ENCODE results near the gene TAS1R2. TPM values are rescaled to one million over a fixed set of nuclear protein-coding genes. Genes with fewer than 3 reads are reported as not detected.

Gene TAS1R2
- total and polyA plus RNA-seq, 7 donors, result not detected

DNA sequence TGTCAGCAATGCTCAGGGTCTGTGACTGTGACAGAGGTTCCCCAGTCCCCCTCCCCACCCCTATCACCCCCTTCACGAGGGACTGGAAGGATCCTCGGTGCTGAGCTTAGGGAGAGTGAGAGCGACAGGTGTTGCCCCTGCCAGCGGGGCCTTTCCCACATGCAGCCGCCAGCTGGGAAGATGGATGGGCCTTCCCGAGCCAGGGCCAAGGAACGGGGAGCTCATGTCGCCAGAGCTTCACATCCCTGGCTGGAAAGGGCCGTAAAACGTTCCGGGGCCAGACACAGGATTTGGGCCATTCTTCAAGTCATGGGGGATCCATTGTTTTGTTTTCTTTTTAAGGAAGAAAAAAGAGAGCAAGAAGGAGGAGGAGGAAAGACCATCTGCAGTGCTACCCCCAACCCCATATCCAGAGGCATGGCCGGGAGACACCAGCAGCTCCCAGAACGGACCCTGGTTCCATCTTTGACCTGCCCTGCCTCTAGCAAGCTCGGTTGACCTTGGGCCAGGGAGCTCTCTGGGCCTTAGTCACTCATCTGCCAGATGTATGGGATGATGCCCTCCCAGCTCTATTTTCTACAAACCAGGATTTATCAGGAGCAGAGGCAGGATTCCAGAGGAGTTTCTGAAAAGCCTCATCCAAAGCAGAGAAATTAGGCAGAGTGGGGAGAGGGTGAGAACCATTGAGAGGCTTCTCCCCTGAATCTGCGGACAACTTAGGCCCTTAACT, 54.1 kb downstream of the TAS1R2 start:
- Histone ChIP-seq H3K27ac (no peak overlapping the region), H3K9me3 (no peaks in the 10 kb centered on the region), H3K36me3 (ENCODE audit: insufficient read depth in 1 of 2, low read depth in 1 of 2) (no peaks in the 10 kb centered on the region), H3K4me1 (peaks cover 10% of the 10 kb centered on the region), H3K27me3 (ENCODE audit: insufficient read depth in 3 of 3, low read length in 2 of 3) (peaks cover 0 to 12% (median 2%) of the 10 kb centered on the region in 3 donors), H3K4me3 (no peak overlapping the region)
- TF ChIP-seq, protein P1, sequence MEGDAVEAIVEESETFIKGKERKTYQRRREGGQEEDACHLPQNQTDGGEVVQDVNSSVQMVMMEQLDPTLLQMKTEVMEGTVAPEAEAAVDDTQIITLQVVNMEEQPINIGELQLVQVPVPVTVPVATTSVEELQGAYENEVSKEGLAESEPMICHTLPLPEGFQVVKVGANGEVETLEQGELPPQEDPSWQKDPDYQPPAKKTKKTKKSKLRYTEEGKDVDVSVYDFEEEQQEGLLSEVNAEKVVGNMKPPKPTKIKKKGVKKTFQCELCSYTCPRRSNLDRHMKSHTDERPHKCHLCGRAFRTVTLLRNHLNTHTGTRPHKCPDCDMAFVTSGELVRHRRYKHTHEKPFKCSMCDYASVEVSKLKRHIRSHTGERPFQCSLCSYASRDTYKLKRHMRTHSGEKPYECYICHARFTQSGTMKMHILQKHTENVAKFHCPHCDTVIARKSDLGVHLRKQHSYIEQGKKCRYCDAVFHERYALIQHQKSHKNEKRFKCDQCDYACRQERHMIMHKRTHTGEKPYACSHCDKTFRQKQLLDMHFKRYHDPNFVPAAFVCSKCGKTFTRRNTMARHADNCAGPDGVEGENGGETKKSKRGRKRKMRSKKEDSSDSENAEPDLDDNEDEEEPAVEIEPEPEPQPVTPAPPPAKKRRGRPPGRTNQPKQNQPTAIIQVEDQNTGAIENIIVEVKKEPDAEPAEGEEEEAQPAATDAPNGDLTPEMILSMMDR (IDR thresholded peaks at IDR 0.05), result no peak
- ATAC-seq, result peak; percentile 68 to 77 (median 74)
- intact Hi-C loops (cut with DNase I), result no loop called here
- DNase-seq, result peak in 1 of 2 donors; percentile 54
- 20 to 28% (median 26%) methylated on average over 14 to 15 of the region's 15 CpGs for WGBS, 3 donors

DNA sequence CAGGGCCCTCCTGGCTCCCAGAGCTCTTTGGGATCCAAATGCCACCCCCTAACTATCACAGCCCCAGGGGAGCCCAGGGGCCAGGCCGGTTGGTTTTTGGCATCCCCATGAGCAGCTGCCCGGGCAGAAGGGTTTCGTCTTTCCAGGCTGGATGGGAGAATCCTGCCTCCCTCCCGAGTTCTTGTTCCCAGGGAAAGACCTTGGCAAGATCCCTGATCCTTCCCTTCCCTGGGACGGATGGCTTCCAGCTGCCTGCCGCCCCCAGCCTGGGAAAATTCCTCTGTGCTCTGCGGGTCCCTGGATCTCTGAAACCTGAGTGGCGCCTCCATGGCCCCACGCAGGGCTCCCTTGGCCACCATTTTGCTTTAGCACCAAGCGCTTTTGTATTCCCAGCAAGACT, 55.6 kb downstream of the TAS1R2 start:
- TF ChIP-seq, protein P1 (IDR thresholded peaks at IDR 0.05), result no peak
- Histone ChIP-seq H3K4me1 (peaks cover 10% of the 10 kb centered on the region), H3K27ac (no peak overlapping the region), H3K4me3 (no peak overlapping the region), H3K27me3 (ENCODE audit: insufficient read depth in 3 of 3, low read length in 2 of 3) (peaks cover 0 to 16% (median 2%) of the 10 kb centered on the region in 3 donors), H3K36me3 (ENCODE audit: insufficient read depth in 1 of 2, low read depth in 1 of 2) (no peaks in the 10 kb centered on the region), H3K9me3 (no peaks in the 10 kb centered on the region)
- WGBS, 3 donors, result 28 to 50% (median 29%) methylated on average over 10 of the region's 10 CpGs
- intact Hi-C loops (cut with DNase I), result no loop called here
- DNase-seq, result no peak
- no peak for ATAC-seq

DNA sequence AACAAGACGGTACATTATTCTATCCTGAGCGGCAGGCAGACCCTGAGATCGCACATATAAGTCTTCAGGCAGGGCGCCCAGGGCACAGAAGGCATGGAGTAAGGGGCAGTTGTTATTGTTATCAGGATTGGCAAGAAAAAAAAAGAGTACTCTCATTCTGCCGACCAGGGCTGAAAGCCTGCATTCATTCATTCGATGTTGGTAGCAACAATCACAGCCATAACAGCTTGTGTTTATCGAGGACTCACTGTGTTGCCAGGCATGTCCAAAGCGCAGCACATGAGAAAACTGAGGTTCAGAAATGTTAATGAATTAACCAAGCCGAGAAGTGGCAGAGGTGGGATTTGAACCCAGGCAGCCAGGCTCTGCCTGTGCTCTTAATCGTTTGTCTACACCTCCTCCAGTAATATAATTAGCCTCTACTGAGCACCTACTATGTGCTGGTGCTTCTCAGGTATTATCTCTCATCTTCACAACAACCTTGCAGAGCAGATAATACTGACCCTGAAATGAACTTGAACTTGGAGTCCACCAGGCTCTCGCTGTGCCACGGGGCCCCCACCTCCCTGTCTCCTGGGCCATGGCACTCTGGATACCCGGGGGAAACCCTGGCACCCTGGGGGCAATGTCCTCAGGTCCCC, 56.2 kb downstream of the TAS1R2 start:
- TF ChIP-seq, protein P1 (IDR thresholded peaks at IDR 0.05), result no peak
- WGBS, 3 donors, result 40 to 58% (median 44%) methylated on average over 13 of the region's 13 CpGs
- H3K27ac ChIP-seq, result no peak overlapping the region
- no peak for DNase-seq
- no peak for ATAC-seq
- H3K9me3 ChIP-seq, result no peaks in the 10 kb centered on the region
- peaks cover 0 to 17% (median 5%) of the 10 kb centered on the region in 3 donors for H3K27me3 ChIP-seq (ENCODE audit: insufficient read depth in 3 of 3, low read length in 2 of 3)
- H3K36me3 ChIP-seq (ENCODE audit: insufficient read depth in 1 of 2, low read depth in 1 of 2), result no peaks in the 10 kb centered on the region
- intact Hi-C loops (cut with DNase I), result no loop called here
- H3K4me1 ChIP-seq, result peaks cover 10% of the 10 kb centered on the region
- no peak overlapping the region for H3K4me3 ChIP-seq

DNA sequence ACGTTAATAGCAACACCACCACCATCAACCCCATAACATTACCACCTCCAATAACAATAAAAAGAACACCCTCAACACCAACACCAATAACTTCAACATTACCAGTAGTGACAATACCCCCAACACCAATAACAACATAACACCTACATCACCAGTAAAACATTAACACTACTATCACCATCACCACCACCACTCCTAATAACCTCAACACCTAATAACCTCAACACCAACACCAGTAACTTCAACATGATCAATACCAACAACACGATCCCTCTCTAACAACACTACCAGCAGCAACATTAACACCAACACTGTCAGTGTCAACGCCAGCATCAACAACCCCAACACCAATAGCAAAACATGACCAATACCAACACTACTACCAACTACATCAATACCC, 57.2 kb downstream of the TAS1R2 start:
- intact Hi-C loops (cut with DNase I), result no loop called here
- no peak overlapping the region for H3K27ac ChIP-seq

More for the DNA sequence above, 57.2 kb downstream of the TAS1R2 start:
- H3K4me3 ChIP-seq, result no peak overlapping the region
- no peaks in the 10 kb centered on the region for H3K36me3 ChIP-seq (ENCODE audit: insufficient read depth in 1 of 2, low read depth in 1 of 2)
- no peaks in the 10 kb centered on the region for H3K9me3 ChIP-seq
- peaks cover 0 to 17% (median 5%) of the 10 kb centered on the region in 3 donors for H3K27me3 ChIP-seq (ENCODE audit: insufficient read depth in 3 of 3, low read length in 2 of 3)
- DNase-seq, result no peak
- WGBS, 3 donors, result 90 to 97% (median 94%) methylated on average over 3 of the region's 3 CpGs
- TF ChIP-seq, protein P1 (IDR thresholded peaks at IDR 0.05), result no peak
- peaks cover 10% of the 10 kb centered on the region for H3K4me1 ChIP-seq
- no peak for ATAC-seq

Measured in psoas muscle (tissue), 8 donors.